NB4 (cell line): ENCODE results near the gene SYP.

Source experiments
- CTCF ChIP-seq: IDR thresholded peaks from one replicate; pipeline ENCODE4 v1.5.1; 2012; ENCODE audit warnings: low read depth, low read length
- MAX ChIP-seq: IDR thresholded peaks from 2 replicates; pipeline ENCODE4 v1.6.1; 2011; ENCODE audit warnings: low read depth, low read length

GRCh38 chrX:49184294-49185281 is 15.4 kb downstream of the SYP start:
- TF ChIP-seq MAX (no peak), CTCF (peak; percentile 8)
